Pons (tissue), 1 donor: ENCODE results near the gene GPC5.
A peak's percentile ranks its signal among the peaks of the same experiment; 100 is the strongest.

Source experiments
- DNase-seq: peaks from one replicate; pipeline ENCODE4 v3.0.0-alpha.2; 2016; ENCODE audit warnings: low spot score

Gene GPC5

GRCh38 chr13:91592056-91593014, 193.9 kb downstream of the GPC5 start:
- no peak for DNase-seq

GRCh38 chr13:91593456-91593855, 195.0 kb downstream of the GPC5 start:
- no peak for DNase-seq

GRCh38 chr13:91594061-91594460, 195.6 kb downstream of the GPC5 start:
- DNase-seq, result no peak

GRCh38 chr13:91595677-91596076, 197.3 kb downstream of the GPC5 start:
- DNase-seq, result no peak

DNA sequence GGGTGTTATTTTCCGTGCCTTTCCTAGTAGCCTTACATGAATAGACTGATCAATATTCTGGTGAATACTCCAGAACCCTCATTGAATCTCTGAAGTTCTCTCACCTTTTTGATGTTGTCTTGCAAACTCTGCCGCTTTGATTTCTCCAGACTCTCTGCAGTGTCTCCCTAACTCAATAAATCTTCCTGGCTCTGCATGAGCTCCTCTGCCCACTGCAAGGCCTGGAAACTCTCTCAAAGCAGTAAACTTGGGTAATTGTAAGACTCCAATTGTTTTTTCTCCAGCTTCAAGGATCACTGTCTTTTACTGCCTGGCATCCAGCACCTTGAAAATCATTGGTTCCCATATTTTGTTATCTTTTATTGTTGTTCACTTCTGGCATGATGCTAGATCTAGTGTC, 198.4 kb downstream of the GPC5 start:
- DNase-seq, result no peak

- no peak for DNase-seq
These were observed 200.2 kb downstream of the GPC5 start for GRCh38 chr13:91598655-91599054.

DNA sequence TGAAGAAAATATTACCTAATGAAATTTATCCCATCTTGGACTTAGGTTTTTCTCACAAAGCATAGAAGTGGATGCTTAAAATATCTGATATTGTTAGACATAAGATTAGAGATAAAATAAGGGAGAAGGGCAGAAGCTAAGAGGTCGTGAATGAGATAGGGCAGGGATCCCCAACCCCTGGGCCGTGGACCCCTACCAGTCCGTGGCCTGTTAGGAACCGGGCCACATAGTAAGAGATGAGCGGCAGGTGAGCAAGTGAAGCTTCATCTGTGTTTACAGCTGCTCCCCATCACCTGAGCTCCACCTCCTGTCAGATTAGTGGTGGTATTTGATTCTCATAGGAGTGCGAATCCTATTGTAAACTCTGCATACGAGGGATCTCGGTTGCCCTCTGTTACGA, 202.9 kb downstream of the GPC5 start:
- DNase-seq, result no peak

DNA sequence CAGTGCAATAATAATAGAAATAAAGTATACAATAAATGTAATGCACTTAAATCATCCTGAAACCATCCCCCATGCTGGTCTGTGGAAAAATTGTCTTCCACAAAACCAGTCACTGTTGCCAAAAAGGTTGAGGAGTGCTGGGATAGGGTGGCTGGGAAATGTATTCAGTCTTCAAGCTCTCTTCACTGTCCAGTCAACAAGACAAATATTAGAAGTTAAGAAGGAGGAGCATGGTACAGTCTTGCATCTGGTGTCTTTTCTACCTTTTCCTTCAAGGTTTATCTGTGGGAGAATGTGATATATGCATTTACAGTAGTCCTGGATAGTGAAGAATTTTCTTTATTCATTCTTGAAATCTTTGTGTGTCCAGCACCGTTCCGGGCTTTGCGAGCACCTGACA, 203.4 kb downstream of the GPC5 start:
- no peak for DNase-seq

DNA sequence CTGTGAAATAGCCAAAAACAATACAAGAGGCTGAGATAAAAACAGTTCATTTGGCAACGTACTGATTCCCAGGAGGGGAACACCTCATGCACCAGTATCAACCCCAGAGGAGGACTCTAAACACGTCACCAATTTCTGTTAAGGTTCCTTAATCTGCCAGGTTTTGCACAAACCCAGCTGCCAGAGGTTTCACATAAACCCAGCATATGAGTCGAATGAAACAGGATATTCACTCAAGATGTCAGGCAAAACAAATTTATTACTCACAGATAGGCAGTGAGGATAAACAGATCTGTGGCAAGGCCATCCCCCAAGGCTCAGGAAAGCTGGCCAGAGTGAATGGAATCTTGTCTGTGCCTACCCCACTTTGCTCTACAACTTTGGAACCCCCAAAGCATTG, 210.9 kb downstream of the GPC5 start:
- DNase-seq, result no peak

DNA sequence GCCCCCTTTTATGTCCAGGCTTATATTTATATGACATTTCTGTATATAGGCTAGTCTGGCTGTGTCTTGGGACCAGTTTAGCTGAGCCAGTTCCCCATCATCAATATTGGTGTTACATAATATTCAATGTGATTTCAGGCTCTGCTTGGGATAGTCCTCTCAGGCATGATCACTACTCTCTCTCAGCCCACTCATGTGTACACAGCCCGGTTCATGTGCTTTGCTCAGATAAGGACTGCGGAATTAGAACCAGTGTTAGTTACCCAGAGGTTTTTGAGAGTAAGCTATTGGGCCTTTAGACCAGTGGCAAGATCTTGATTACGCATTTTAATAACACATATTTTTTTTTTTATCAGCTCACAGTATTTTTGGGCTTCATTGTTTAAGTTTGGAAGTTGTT, 219.9 kb downstream of the GPC5 start:
- DNase-seq, result no peak

DNA sequence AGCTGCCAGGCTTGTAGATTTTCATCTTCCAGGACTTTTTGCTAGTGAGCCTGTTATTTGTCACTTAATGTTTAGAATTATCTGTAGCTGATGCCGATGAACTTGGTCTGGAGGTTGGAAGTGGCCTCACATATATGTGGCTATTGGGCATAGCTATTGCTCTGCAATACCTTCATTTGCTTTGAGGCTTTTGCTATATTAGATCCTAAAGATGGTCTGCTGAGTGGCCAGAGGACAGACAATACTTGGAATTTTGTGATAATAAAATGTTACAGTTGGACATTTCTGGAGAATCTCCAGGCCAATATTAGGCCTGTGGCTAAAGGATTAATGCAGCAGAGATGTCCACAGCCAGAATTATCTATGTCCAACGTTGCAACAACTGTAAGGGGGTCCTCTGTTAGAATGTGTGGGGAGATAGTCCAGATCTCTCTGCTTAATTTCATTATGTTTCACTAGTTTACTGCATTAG, 222.3 kb downstream of the GPC5 start:
- DNase-seq, result no peak

DNA sequence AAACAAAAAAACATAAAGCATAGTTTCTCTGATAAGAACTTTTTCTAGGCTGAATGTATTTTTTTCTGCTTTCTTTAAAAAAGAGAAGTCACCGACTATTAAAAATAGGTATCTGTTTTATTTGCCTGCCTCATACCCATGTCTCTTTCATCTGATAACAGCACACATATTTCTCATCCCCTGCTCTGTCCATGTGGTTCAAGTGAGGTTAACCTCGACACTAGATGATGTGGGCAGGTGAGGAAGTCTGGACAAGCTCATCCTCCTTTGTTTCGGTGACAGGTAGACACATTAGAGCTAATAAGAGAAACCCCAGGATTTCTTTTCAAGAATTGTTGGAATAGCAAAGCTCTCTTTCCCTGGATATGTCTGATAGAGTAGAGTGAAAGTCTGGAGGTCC, 222.7 kb downstream of the GPC5 start:
- no peak for DNase-seq

DNA sequence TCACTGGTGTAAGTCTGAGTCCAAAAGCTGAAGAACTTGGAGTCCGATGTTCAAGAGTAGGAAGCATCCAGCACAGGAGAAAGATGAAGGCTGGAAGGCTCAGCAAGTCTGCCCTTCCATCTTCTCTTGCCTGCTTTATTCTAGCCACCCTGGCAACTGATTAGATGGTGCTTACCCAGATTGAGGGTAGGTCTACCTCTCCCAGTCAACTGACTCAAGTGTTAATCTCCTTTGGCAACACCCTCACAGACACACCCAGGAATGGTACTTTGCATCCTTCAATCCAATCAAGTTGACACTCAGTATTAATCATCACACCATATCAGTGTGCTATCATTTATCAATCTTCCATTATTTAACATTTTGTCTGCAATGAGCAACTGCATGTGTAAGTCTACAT, 223.5 kb downstream of the GPC5 start:
- no peak for DNase-seq

GRCh38 chr13:91622778-91623550, 224.5 kb downstream of the GPC5 start:
- DNase-seq, result no peak

DNA sequence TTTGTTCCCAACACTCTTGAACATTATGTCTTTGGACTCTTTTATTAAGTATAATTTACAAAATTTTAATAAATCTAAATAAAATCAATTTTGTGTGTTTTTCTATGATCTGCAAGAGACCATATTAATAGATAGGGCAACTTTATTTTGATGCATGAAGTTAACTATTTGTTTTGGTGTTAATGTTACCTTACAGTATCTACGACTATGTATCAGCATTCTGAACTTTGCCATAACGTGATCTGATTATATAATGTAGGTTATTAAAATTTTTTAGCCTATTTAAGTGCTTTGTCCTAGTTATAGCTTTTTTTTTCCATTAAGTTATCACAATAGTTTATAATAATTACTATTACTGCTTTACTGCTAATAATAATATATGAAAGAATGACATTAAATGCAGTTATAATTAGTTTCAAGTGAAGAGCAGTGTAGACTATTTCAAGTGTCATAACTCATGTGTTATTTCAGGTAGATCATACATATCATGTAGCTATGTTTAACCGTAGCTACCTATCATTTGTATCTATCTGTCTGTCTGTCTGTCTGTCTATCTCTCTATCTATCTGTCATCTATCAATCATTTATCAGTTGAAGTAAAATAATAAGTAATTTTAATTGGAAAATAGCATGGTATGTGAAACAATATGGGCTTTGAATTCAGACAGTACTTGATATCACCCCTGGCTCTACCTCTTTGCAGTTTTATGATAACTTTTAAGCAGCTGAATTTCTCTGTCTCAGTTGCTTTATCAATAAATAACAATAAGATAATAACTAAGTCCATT, 229.7 kb downstream of the GPC5 start:
- DNase-seq, result no peak

GRCh38 chr13:91630946-91631345, 232.5 kb downstream of the GPC5 start:
- no peak for DNase-seq

GRCh38 chr13:91632086-91632485, 233.7 kb downstream of the GPC5 start:
- DNase-seq, result no peak

DNA sequence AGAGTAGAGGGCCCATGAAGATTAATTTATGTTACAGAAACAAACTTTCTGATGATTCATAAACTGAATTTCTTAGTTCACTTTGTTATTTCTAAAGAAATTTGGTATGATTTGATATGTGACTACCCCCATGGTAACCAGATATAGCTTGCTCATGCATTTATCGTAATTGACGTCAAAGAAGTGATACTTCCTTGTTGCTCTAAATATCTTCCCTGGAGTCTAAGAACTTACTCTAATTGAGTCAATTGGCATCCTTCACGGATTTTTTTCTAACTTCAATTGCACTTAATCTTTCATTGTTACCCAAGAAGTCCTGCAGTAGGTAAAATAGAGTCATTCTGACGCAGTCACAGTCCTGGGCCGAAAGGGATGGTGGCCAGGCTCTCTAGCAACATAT, 240.9 kb downstream of the GPC5 start:
- DNase-seq, result no peak

DNA sequence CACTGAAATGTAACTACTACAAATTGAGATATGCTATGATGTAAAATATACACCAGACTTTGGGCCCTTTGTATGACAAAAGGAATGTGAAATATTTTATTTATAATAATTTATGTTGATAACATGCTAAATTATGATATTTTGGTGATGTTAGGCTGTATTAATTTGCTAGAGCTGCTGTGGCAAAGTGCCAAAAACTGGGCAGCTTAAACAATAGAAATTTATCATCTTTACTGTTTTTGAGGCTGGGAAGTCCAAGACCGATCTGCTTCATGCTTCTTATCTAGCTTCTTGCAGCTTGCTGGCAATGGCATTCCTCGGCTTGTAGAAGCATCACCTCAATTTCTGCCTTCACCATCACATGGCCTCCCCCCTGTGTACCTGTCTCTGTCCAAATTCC, 245.0 kb downstream of the GPC5 start:
- no peak for DNase-seq

DNA sequence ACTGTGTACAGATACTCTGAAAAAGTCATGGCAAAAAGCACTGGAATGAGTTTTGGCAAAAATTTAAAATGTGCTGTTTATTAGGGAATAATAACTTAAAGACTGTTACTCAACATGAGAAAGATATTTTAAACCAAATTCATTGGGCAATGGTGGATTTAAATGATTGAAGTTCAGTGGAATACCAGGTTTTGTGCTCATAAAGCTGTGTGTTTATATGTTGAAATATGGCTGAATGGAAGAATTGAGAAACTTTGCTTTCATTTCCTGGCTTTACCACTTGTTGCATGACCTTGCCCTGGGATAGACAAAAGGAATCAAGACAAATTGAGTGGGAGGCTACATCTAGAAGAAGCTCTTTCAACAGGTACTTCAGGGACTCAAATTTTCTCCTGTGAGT, 246.4 kb downstream of the GPC5 start:
- no peak for DNase-seq

GRCh38 chr13:91647361-91647990, 249.1 kb downstream of the GPC5 start:
- peak; percentile 9 for DNase-seq

DNA sequence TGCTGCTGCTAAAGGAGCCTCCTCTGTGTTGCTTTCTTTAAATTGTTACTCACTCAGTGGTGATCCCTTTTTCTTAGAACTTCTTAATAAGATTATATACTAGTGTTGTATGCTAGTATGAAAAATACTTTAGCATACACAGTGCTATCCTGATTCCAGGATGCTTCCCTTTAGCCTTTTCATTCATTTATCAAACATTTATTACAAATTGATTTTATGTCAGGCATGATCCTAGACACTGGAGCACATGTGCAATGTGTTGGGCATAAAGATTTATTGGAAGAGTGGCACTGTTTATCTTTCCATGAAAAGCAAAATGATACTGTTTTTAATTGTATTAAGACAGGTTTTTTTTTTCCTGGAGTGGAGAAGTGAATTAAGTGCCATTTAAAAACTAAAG, 249.6 kb downstream of the GPC5 start:
- DNase-seq, result no peak
